K562 (cell line): ENCODE measurements around the gene SLX4IP. TPM values are rescaled to one million over a fixed set of nuclear protein-coding genes. Genes with fewer than 3 reads are reported as not detected.

Source experiments
- FOXJ2 ChIP-seq: fragments of 200-800 bp; sonication (Bioruptor generic); IDR thresholded peaks from 2 replicates; pipeline ENCODE4 v1.6.1; 2016; ENCODE audit warnings: missing genetic modification characterization, missing compliant biosample characterization
- GABPB1 ChIP-seq: sonication (generic); formaldehyde crosslinking; IDR thresholded peaks from 2 replicates; pipeline ENCODE4 v1.8.0; 2022; ENCODE audit warnings: mild to moderate bottlenecking, missing genetic modification reagents
- GTF2E2 ChIP-seq: fragments of 200-800 bp; sonication (Bioruptor generic); IDR thresholded peaks from 2 replicates; pipeline ENCODE4 v1.6.1; 2016; ENCODE audit warnings: missing genetic modification characterization, missing compliant biosample characterization
- POLR2AphosphoS5 ChIP-seq: IDR thresholded peaks from 2 replicates; pipeline ENCODE4 v1.6.1; 2011; ENCODE audit warnings: mild to moderate bottlenecking, low read depth, low read length, moderate library complexity; ENCODE audit not compliant: control insufficient read depth, insufficient read depth
- PRDM10 ChIP-seq: fragments of 450-650 bp; IDR thresholded peaks from 2 replicates; pipeline ENCODE4 v1.6.1; 2018; ENCODE audit not compliant: partially characterized antibody
- TAF1 ChIP-seq: IDR thresholded peaks from 2 replicates; pipeline ENCODE4 v1.6.1; 2011; ENCODE audit warnings: mild to moderate bottlenecking, low read length, moderate library complexity; ENCODE audit not compliant: insufficient read depth, control insufficient read depth, severe bottlenecking; ENCODE audit errors: extremely low read depth
- TCF7 ChIP-seq: sonication (generic); IDR thresholded peaks from 2 replicates; pipeline ENCODE4 v1.6.1; 2016; ENCODE audit warnings: antibody characterized with exemption, borderline replicate concordance
- ZNF121 ChIP-seq: sonication (generic); formaldehyde crosslinking; conservative IDR thresholded peaks from 2 replicates; pipeline ENCODE4 v1.8.0; 2022; ENCODE audit warnings: missing genetic modification reagents
- ZNF143 ChIP-seq: sonication (generic); formaldehyde crosslinking; IDR thresholded peaks from 2 replicates; pipeline ENCODE4 v1.9.0; 2022; ENCODE audit warnings: mild to moderate bottlenecking, missing genetic modification reagents
- ZNF740 ChIP-seq, 3 experiments: fragments of 200-800 bp in 1 of 3; sonication (Bioruptor generic) in 1 of 3; sonication (generic) in 1 of 3; formaldehyde crosslinking in 1 of 3; IDR thresholded peaks; 2 replicates each; pipeline versions ENCODE4 v1.6.1 to v1.8.0; 2016 to 2022; ENCODE audit warnings: mild to moderate bottlenecking in 2 of 3, missing compliant biosample characterization in 2 of 3, missing genetic modification characterization in 2 of 3, missing genetic modification reagents in 1 of 3
- polyA plus RNA-seq, 8 experiments: library from polyadenylated mRNA; depleted of rRNA in 4 of 8; stranded (reverse) in 5 of 8; unstranded in 3 of 8; fragments of >200 nt; fragmentation: Nextera tagmentation in 2 of 8; fragmentation: Illumina TruSeq in 1 of 8; extraction: Ambion mirVana in 2 of 8; extraction: Trizol in 1 of 8; gene quantifications; 2 replicates each; pipeline versions ENCODE4 v1.2.1 to v1.2.3, GENCODE V29; 2011 to 2014; ENCODE audit warnings: inconsistent platforms in 1 of 8, missing spikeins in 1 of 8
- total RNA-seq, 7 experiments: library from RNA; depleted of rRNA in 6 of 7; stranded (reverse); fragments of >200 nt in 6 of 7; fragmentation: Illumina TruSeq in 2 of 7; extraction: Trizol in 2 of 7; gene quantifications; 2 replicates each; pipeline versions ENCODE4 v1.2.1 to v1.2.3, GENCODE V29; 2011 to 2021; ENCODE audit warnings: low replicate concordance in 1 of 7
- TF ChIP-seq, protein P1 (sequence below): sonication (generic); formaldehyde crosslinking; IDR thresholded peaks from 2 replicates; pipeline ENCODE4 v1.9.0; 2022; ENCODE audit warnings: mild to moderate bottlenecking, missing genetic modification reagents
- TF ChIP-seq, protein P2 (sequence below), 2 experiments: fragments of 250-450 bp in 1 of 2; fragments of 450-650 bp in 1 of 2; sonication (Bioruptor Pico) in 1 of 2; IDR thresholded peaks; 2 replicates each; pipeline versions ENCODE4 v1.6.1 to v1.8.0; 2016 to 2021; ENCODE audit warnings: mild to moderate bottlenecking in 2 of 2, moderate library complexity in 2 of 2, missing compliant biosample characterization in 1 of 2, missing genetic modification characterization in 1 of 2
- TF ChIP-seq, protein P3 (sequence below), 2 experiments: IDR thresholded peaks; 2 replicates each; pipeline ENCODE4 v1.6.1; 2011; ENCODE audit warnings: borderline replicate concordance in 1 of 2, control low read depth in 1 of 2, low read depth in 1 of 2, low read length in 1 of 2, mild to moderate bottlenecking in 1 of 2, mixed read lengths in 1 of 2, moderate library complexity in 1 of 2; ENCODE audit not compliant: insufficient read depth in 1 of 2, insufficient read length in 1 of 2, poor library complexity in 1 of 2, severe bottlenecking in 1 of 2; ENCODE audit errors: extremely low read depth in 1 of 2

SLX4IP gene
- total and polyA plus RNA-seq, 9 of the 15 experiments (the other 6 are each of a cell fraction or from before 2014, with no cell fraction given): 1.5 to 5.9 (median 3.5) TPM

DNA sequence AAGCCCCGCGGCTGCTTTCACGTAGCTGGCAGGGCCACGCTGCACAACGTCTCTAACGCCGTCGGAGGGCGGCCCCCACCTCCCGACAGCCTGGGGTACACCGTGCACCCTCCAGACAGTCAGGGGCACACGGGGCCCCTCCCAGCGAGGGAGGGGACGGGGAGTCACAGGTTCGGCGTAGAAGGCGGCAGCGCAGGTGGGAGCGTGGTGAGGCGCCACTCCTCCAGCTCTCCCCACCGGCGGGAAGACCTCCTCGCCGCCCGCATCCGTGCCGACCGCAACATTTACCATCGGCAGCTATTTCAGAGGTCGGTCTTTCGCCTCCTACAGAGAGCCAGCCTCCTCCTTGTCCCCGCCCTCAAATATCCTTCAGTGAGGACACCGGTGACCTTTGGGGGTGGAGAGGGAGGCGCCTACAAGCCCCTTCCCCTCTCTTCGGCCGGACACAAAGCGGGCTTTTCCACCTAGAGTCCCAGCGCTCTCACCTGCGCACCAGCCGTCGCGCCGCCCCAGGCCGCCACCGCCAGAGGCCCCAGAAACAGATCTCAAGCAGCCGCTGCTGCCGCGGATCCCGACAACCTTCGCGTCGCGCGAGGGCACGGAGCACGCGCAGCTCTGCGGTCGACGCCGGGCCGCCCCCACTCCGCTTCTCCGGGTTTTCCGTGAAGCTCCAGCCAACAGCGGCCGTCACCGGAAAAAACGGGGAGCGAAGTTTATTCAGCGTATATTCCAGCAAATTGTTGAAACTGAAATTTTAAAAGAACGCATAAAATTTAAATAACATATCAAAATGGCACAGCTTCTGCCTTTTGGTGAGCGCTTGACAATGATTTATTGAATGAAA is 1.3 kb upstream of the SLX4IP start, which contains the start of gene MKKS (continued):
- TF ChIP-seq ZNF143 (peak; percentile 63), PRDM10 (peak; percentile 90), TAF1 (peak; percentile 51), FOXJ2 (peak; percentile 54), ZNF121 (CRISPR knock-in tag) (no peak), TCF7 (no peak), GABPB1 (CRISPR knock-in tag) (peak; percentile 57), POLR2AphosphoS5 (0 out of 2 replicates have a peak, but pooled peaks have one; percentile 29), GTF2E2 (peak; percentile 67; the same call in 1 of the 2 replicates), ZNF740 (CRISPR knock-in tag; IDR thresholded peaks at IDR 0.05) (peak; percentile 47; the same call in 1 of the 2 replicates), ZNF740 (tag; IDR thresholded peaks at IDR 0.05) (no peak)
- TF ChIP-seq, protein P1, sequence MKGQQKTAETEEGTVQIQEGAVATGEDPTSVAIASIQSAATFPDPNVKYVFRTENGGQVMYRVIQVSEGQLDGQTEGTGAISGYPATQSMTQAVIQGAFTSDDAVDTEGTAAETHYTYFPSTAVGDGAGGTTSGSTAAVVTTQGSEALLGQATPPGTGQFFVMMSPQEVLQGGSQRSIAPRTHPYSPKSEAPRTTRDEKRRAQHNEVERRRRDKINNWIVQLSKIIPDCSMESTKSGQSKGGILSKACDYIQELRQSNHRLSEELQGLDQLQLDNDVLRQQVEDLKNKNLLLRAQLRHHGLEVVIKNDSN: 0 out of 2 replicates have a peak, but pooled peaks have one; percentile 18
- TF ChIP-seq, protein P2, sequence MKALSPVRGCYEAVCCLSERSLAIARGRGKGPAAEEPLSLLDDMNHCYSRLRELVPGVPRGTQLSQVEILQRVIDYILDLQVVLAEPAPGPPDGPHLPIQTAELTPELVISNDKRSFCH (CRISPR knock-in tag; IDR thresholded peaks at IDR 0.05): no peak
- TF ChIP-seq, protein P2 (tag; IDR thresholded peaks at IDR 0.05): peak; percentile 49; the same call in 1 of the 2 replicates
- TF ChIP-seq, protein P3, sequence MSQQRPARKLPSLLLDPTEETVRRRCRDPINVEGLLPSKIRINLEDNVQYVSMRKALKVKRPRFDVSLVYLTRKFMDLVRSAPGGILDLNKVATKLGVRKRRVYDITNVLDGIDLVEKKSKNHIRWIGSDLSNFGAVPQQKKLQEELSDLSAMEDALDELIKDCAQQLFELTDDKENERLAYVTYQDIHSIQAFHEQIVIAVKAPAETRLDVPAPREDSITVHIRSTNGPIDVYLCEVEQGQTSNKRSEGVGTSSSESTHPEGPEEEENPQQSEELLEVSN (IDR thresholded peaks at IDR 0.05; ENCODE audit: borderline replicate concordance in 1 of 2, extremely low read depth in 1 of 2, insufficient read depth in 1 of 2, insufficient read length in 1 of 2, low read depth in 1 of 2, low read length in 1 of 2, poor library complexity in 1 of 2, severe bottlenecking in 1 of 2): peak; percentile 80 to 95
